IMR-90 (cell line): ENCODE measurements around the gene KLHDC7B. TPM values are rescaled to one million over a fixed set of nuclear protein-coding genes. Genes with fewer than 3 reads are reported as not detected.

ENCODE experiments used
- ATAC-seq: fragments of 200-7000 bp; cut with Tn5 transposase; 2 replicates; pipeline ENCODE4 v1.9.1; 2020; ENCODE audit warnings: low read depth, mild to moderate bottlenecking, moderate library complexity
- BruUV-seq: library from RNA; stranded (reverse); fragments of 400-500 nt; replicated peaks from 2 replicates; lab custom pipeline; 2021; lab: Mats Ljungman, UMichigan
- CTCF ChIA-PET: fragments of 300-600 bp; formaldehyde crosslinking; extraction: SDS; loops from one replicate; lab custom pipeline; 2021; ENCODE audit warnings: antibody characterized with exemption; lab: Yijun Ruan, JAX
- POLR2A ChIA-PET: fragments of 300-600 bp; sonication (Branson Sonifier 250); formaldehyde crosslinking; loops from one replicate; lab custom pipeline; 2022; ENCODE audit warnings: antibody characterized with exemption; ENCODE audit not compliant: unreplicated experiment; lab: Charles Lee
- DNase-seq: peaks from one replicate; pipeline ENCODE4 v3.0.0; 2013
- H2AFZ ChIP-seq: replicated peaks from 2 replicates; pipeline ENCODE3; 2013; ENCODE audit warnings: low read length, mild to moderate bottlenecking; ENCODE audit not compliant: poor library complexity
- H2AK5ac ChIP-seq: 2 replicates; pipeline ENCODE4 v1.6.1; 2013; ENCODE audit warnings: low read depth, low read length, inconsistent platforms
- H2AK9ac ChIP-seq: replicated peaks from 2 replicates; pipeline ENCODE3; 2013; ENCODE audit warnings: mild to moderate bottlenecking, low read depth, low read length, moderate library complexity; ENCODE audit not compliant: poor library complexity
- H2BK120ac ChIP-seq: 2 replicates; pipeline ENCODE4 v1.6.1; 2013; ENCODE audit warnings: low read depth, low read length, inconsistent platforms
- H2BK15ac ChIP-seq: 3 replicates; pipeline ENCODE4 v1.6.1; 2013; ENCODE audit warnings: low read depth, low read length, inconsistent platforms
- H2BK20ac ChIP-seq: 2 replicates; pipeline ENCODE4 v1.6.1; 2013; ENCODE audit warnings: low read depth, mild to moderate bottlenecking, inconsistent platforms, low read length, moderate library complexity
- H2BK5ac ChIP-seq: 2 replicates; pipeline ENCODE4 v1.6.1; 2013; ENCODE audit warnings: mild to moderate bottlenecking, low read depth, low read length, inconsistent platforms; ENCODE audit not compliant: poor library complexity, severe bottlenecking
- H3K14ac ChIP-seq: replicated peaks from 2 replicates; pipeline ENCODE4 v1.6.1; 2013; ENCODE audit warnings: low read depth, low read length, inconsistent platforms
- H3K18ac ChIP-seq: 2 replicates; pipeline ENCODE4 v1.6.1; 2013; ENCODE audit warnings: low read depth, low read length, control low read depth
- H3K23ac ChIP-seq: 2 replicates; pipeline ENCODE4 v1.6.1; 2013; ENCODE audit warnings: low read depth, low read length, inconsistent platforms
- H3K27ac ChIP-seq: 2 replicates; pipeline ENCODE4 v1.5.1; 2013; ENCODE audit warnings: mild to moderate bottlenecking, control low read depth, low read length; ENCODE audit not compliant: insufficient read depth
- H3K27me3 ChIP-seq: 2 replicates; pipeline ENCODE4 v1.6.1; 2013; ENCODE audit warnings: low read length; ENCODE audit not compliant: control insufficient read depth, insufficient read depth
- H3K36me3 ChIP-seq: 2 replicates; pipeline ENCODE4 v1.6.1; 2013; ENCODE audit warnings: low read length, mixed read lengths; ENCODE audit not compliant: control insufficient read depth, insufficient read depth
- H3K4ac ChIP-seq: 2 replicates; pipeline ENCODE4 v1.6.1; 2013; ENCODE audit warnings: low read depth, low read length, inconsistent platforms
- H3K4me1 ChIP-seq: 2 replicates; pipeline ENCODE4 v1.6.1; 2013; ENCODE audit warnings: low read length, mixed read lengths; ENCODE audit not compliant: control insufficient read depth, insufficient read depth
- H3K4me2 ChIP-seq: 2 replicates; pipeline ENCODE4 v1.6.1; 2013; ENCODE audit warnings: low read depth, mild to moderate bottlenecking, control low read depth, low read length, moderate library complexity
- H3K4me3 ChIP-seq: 2 replicates; pipeline ENCODE4 v1.5.1; 2013; ENCODE audit warnings: low read depth, mild to moderate bottlenecking, control low read depth, low read length, moderate library complexity; ENCODE audit not compliant: insufficient read depth
- H3K56ac ChIP-seq: 2 replicates; pipeline ENCODE4 v1.6.1; 2013; ENCODE audit warnings: low read length, inconsistent platforms; ENCODE audit not compliant: insufficient read depth; ENCODE audit errors: extremely low read depth
- H3K79me1 ChIP-seq, 2 experiments: 2 replicates each; pipeline ENCODE4 v1.6.1; 2013; ENCODE audit warnings: low read length in 2 of 2, inconsistent platforms in 1 of 2, low read depth in 1 of 2
- H3K9ac ChIP-seq: 2 replicates; pipeline ENCODE4 v1.6.1; 2013; ENCODE audit warnings: low read depth, low read length, control low read depth
- H3K9me1 ChIP-seq: 2 replicates; pipeline ENCODE4 v1.6.1; 2013; ENCODE audit warnings: low read length, inconsistent platforms; ENCODE audit not compliant: insufficient read depth
- H3K9me3 ChIP-seq: 2 replicates; pipeline ENCODE4 v1.6.1; 2013; ENCODE audit warnings: low read length; ENCODE audit not compliant: control insufficient read depth, insufficient read depth
- H4K20me1 ChIP-seq: 2 replicates; pipeline ENCODE4 v1.6.1; 2013; ENCODE audit warnings: low read length, inconsistent platforms; ENCODE audit not compliant: insufficient read depth
- H4K5ac ChIP-seq: 2 replicates; pipeline ENCODE4 v1.6.1; 2013; ENCODE audit warnings: mild to moderate bottlenecking, low read depth, low read length, control low read depth
- H4K8ac ChIP-seq, 2 experiments: 2 replicates each; pipeline ENCODE4 v1.6.1; 2013; ENCODE audit warnings: low read depth in 2 of 2, low read length in 2 of 2, control low read depth in 1 of 2, inconsistent platforms in 1 of 2
- H4K91ac ChIP-seq: 2 replicates; pipeline ENCODE4 v1.6.1; 2013; ENCODE audit warnings: low read depth, low read length, inconsistent platforms; ENCODE audit not compliant: insufficient read depth
- BHLHE40 ChIP-seq: fragments of 150-350 bp; IDR thresholded peaks from 2 replicates; pipeline ENCODE4 v1.6.1; 2016; ENCODE audit warnings: mild to moderate bottlenecking, low read depth, low read length
- CEBPB ChIP-seq: IDR thresholded peaks from 2 replicates; pipeline ENCODE4 v1.6.1; 2012; ENCODE audit warnings: low read depth, low read length, improper control_type of control experiment
- CHD1 ChIP-seq: IDR thresholded peaks from 2 replicates; pipeline ENCODE4 v1.6.1; 2012; ENCODE audit warnings: low read depth, low read length, improper control_type of control experiment
- FOS ChIP-seq: fragments of 150-350 bp; IDR thresholded peaks from 2 replicates; pipeline ENCODE4 v1.6.1; 2016; ENCODE audit warnings: low read depth, low read length
- MAZ ChIP-seq: IDR thresholded peaks from 2 replicates; pipeline ENCODE4 v1.6.1; 2012; ENCODE audit warnings: low read depth, mild to moderate bottlenecking, low read length, improper control_type of control experiment, moderate library complexity, borderline replicate concordance
- MXI1 ChIP-seq: IDR thresholded peaks from 2 replicates; pipeline ENCODE4 v1.6.1; 2012; ENCODE audit warnings: low read depth, mild to moderate bottlenecking, low read length, moderate library complexity, borderline replicate concordance
- NFE2L2 ChIP-seq: fragments of 150-350 bp; IDR thresholded peaks from 2 replicates; pipeline ENCODE4 v1.6.1; 2016; ENCODE audit warnings: low read depth, mild to moderate bottlenecking, low read length
- POLR2A ChIP-seq: IDR thresholded peaks from 2 replicates; pipeline ENCODE4 v1.6.1; 2012; ENCODE audit warnings: mild to moderate bottlenecking, low read depth, low read length
- RAD21 ChIP-seq: IDR thresholded peaks from 2 replicates; pipeline ENCODE4 v1.6.1; 2012; ENCODE audit warnings: low read length, improper control_type of control experiment
- RCOR1 ChIP-seq: IDR thresholded peaks from 2 replicates; pipeline ENCODE4 v1.6.1; 2012; ENCODE audit warnings: mild to moderate bottlenecking, low read length, improper control_type of control experiment; ENCODE audit not compliant: insufficient replicate concordance
- SMC3 ChIP-seq: fragments of 150-350 bp; IDR thresholded peaks from 2 replicates; pipeline ENCODE4 v1.6.1; 2016; ENCODE audit warnings: low read depth, mild to moderate bottlenecking, antibody characterized with exemption, low read length, moderate library complexity
- WGBS, 2 experiments: methylation state at CpG; one replicate each; pipeline versions ENCODE4 v1.1.5 to v1.1.7; 2013; ENCODE audit warnings: missing lambda C conversion rate in 2 of 2; ENCODE audit not compliant: insufficient read length in 1 of 2; ENCODE audit errors: extremely low coverage in 2 of 2; 5-methylcytosine and 5-hydroxymethylcytosine counted together
- dilution Hi-C: fragments of 300-500 bp; cut with HindIII; formaldehyde crosslinking; loops from one replicate; pipeline ENCODE4 v1.14.3; 2018; ENCODE audit warnings: low sequenced_read_pairs; ENCODE audit not compliant: unreplicated experiment
- in situ Hi-C: fragments of 300-500 bp; cut with MboI; formaldehyde crosslinking; loops from 3 replicates; pipeline ENCODE4 v1.14.3; 2019; ENCODE audit warnings: low sequenced_read_pairs, inconsistent platforms, mixed read lengths
- intact Hi-C: fragments of 100-400 bp; cut with micrococcal nuclease; formaldehyde crosslinking; loops from 2 replicates; pipeline ENCODE4 v1.10.0; 2022
- polyA plus RNA-seq, 3 experiments: library from polyadenylated mRNA; depleted of rRNA; stranded (reverse); fragments of >200 nt; gene quantifications; 2 replicates each; pipeline ENCODE4 v1.2.3, GENCODE V29; 2012; ENCODE audit warnings: low replicate concordance in 1 of 3
- total RNA-seq: library from RNA; depleted of rRNA; stranded (reverse); fragments of >200 nt; gene quantifications from 2 replicates; pipeline ENCODE4 v1.2.3, GENCODE V29; 2012
- TF ChIP-seq, protein P1 (sequence below): fragments of 150-350 bp; IDR thresholded peaks from 2 replicates; pipeline ENCODE4 v1.6.1; 2016; ENCODE audit warnings: low read depth, mild to moderate bottlenecking, low read length, moderate library complexity, borderline replicate concordance
- TF ChIP-seq, protein P2 (sequence below): fragments of 150-350 bp; IDR thresholded peaks from 2 replicates; pipeline ENCODE4 v1.6.1; 2017; ENCODE audit warnings: mild to moderate bottlenecking, antibody characterized with exemption, low read length, low read depth

The KLHDC7B gene
- total and polyA plus RNA-seq, 2 of the 4 experiments (the other 2 are of a cell fraction) = 0.05 TPM; not detected in 1

DNA sequence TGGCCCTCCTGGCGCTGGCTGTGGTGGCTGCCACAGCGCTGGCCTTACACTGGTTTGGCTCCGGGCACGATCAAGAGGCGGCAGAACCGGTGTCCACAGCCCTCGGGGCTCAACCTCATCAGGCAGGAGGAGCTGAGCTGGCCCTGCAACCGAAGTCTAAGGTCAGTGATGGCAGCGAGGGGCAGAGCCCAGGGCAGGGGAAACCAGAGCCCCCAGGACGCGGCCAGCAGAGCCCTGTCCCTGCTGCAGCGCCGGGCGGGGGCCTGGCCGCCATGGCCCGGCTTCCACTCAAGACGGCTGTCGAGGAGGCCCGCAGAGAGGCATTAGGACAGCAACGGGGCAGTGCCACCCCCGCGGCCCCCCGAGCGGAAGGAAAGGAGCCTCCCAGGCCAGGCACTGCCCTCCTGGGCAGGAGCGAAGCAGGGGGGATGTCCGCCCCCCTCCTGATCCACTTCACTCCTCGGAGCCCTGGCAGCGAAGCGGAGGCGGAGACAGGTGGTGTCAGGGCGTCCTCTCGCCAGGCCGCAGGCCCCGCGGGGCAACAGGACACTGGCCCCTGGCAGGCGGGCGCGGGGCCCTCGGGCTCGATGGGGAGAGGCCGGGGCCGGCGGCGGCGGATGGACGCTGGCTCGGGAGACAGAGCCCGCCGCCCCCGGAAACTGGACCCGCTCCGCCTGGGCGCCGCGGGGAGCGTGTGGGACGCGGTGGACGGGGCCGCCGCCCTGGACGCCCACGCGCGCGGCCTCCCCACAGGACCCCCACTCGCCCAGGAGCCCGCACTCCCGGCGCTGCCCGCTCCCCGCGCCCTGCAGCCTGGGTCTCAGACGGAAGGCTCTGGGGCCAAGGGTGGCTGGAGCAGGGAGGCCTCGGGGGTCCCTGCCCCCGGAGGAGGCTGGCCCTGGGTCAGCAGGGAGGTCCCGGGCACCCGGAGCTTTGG, 895 bp downstream of the KLHDC7B start (continued):
- TF ChIP-seq NFE2L2 (no peak), SMC3 (no peak)

DNA sequence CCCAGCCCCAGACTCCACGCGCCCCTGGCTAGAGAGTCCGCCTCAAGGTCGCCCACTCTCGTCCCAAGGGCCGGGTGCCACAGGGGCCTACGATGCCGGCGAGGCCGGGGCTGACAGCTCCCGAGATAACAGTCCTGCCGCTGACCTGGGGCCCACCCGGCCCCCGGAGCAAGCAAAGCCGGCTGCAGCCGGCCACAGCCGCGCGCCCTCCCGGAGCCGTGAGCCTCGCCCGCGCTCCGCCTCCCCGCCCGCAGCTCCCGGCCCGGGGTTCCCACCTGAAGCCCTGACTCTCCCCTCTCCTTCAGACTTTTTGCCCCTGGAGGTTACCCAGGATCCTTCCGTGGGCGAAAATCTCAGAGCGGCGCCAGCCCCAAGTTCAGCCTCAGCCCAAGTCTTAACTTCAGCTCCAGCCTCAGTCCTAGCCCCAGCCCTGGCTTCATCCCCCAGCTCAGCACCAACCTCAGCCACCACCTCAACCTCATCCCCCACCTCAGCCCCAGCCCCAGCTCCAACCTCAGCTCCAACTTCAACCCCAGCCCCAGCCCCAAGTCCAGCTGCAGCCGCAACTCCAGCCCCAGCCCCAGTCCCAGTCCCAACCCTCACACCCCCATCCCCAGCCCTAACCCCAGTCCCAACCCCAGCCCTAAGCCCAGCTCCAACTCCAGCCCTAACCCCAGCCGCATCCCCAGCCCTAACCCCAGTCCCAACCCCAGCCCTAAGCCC, 1.7 kb downstream of the KLHDC7B start:
- H3K23ac ChIP-seq = no peak overlapping the region
- no peak overlapping the region for H2BK20ac ChIP-seq
- ChIA-PET CTCF (interaction anchor here (0.9 kb wide), 1 partner anchor 22 kb away, joined by 3 read pairs; the partner anchor contains the start of gene SCO2), POLR2A (no interaction called here)
- H2AFZ ChIP-seq = peak overlapping the region; percentile 21
- H2BK120ac ChIP-seq = no peak overlapping the region
- H3K4me2 ChIP-seq = no peak overlapping the region
- H3K36me3 ChIP-seq = no peaks in the 10 kb centered on the region
- H3K79me1 ChIP-seq = no peaks in the 10 kb centered on the region
- H3K4ac ChIP-seq = no peak overlapping the region
- H2AK9ac ChIP-seq = no peak overlapping the region
- intact Hi-C loops (no loop called here), dilution Hi-C loops (no loop called here), in situ Hi-C loops (no loop called here)
- no peak overlapping the region for H3K4me3 ChIP-seq
- H3K56ac ChIP-seq = no peak overlapping the region
- H3K14ac ChIP-seq = no peak overlapping the region
- H3K4me1 ChIP-seq = no peaks in the 10 kb centered on the region; the same call in 1 of the 2 replicates
- H3K27me3 ChIP-seq = peaks cover 71% of the 10 kb centered on the region
- no peak overlapping the region for H3K9ac ChIP-seq
- H4K91ac ChIP-seq = no peak overlapping the region
- DNase-seq (no peak), ATAC-seq (no peak)
- H3K9me3 ChIP-seq = no peaks in the 10 kb centered on the region
- no peak overlapping the region for H4K5ac ChIP-seq
- no peak overlapping the region for H3K18ac ChIP-seq
- H3K27ac ChIP-seq = no peak overlapping the region
- 0 out of 2 replicates have a peak, but pooled peaks cover 2% of the 10 kb centered on the region for H3K9me1 ChIP-seq
- H2AK5ac ChIP-seq = no peak overlapping the region
- H2BK5ac ChIP-seq = no peak overlapping the region
- no peak overlapping the region for H4K8ac ChIP-seq
- no TSS peak for BruUV-seq
- no peak overlapping the region for H2BK15ac ChIP-seq
- WGBS, 2 experiments = 21% methylated on average over 22 of the region's 35 CpGs; no CpG with 5 or more reads in 1 of the 2 experiments
- H4K20me1 ChIP-seq = no peaks in the 10 kb centered on the region
- TF ChIP-seq CHD1 (no peak), RAD21 (no peak), POLR2A (no peak), BHLHE40 (no peak), NFE2L2 (no peak), RCOR1 (no peak), MAZ (no peak), MXI1 (no peak), FOS (no peak), CEBPB (no peak)
- TF ChIP-seq, protein P1, sequence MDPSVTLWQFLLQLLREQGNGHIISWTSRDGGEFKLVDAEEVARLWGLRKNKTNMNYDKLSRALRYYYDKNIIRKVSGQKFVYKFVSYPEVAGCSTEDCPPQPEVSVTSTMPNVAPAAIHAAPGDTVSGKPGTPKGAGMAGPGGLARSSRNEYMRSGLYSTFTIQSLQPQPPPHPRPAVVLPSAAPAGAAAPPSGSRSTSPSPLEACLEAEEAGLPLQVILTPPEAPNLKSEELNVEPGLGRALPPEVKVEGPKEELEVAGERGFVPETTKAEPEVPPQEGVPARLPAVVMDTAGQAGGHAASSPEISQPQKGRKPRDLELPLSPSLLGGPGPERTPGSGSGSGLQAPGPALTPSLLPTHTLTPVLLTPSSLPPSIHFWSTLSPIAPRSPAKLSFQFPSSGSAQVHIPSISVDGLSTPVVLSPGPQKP = no peak
- TF ChIP-seq, protein P2, sequence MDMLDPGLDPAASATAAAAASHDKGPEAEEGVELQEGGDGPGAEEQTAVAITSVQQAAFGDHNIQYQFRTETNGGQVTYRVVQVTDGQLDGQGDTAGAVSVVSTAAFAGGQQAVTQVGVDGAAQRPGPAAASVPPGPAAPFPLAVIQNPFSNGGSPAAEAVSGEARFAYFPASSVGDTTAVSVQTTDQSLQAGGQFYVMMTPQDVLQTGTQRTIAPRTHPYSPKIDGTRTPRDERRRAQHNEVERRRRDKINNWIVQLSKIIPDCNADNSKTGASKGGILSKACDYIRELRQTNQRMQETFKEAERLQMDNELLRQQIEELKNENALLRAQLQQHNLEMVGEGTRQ = no peak
